Measurements from ENCODE around the gene PIGN. TPM values are rescaled to one million over a fixed set of nuclear protein-coding genes. Genes with fewer than 3 reads are reported as not detected.

PIGN gene
- total RNA-seq, 1 donor from 2014 or later, result 35.4 TPM

GRCh38 chr18:62128157-62128556 lies 58.7 kb downstream of the PIGN start:
- Mint-ChIP-seq H3K9me3 (no peaks in the 10 kb centered on the region), H3K36me3 (no peaks in the 10 kb centered on the region), H3K4me3 (no peak overlapping the region), H3K27ac (no peak overlapping the region), H3K4me1 (peaks cover 14% of the 10 kb centered on the region), H3K27me3 (ENCODE audit: low read depth) (no peaks in the 10 kb centered on the region)
- no peak for DNase-seq (ENCODE audit: low spot score in 2 of 2, unreplicated experiment in 2 of 2)
- no peak for TF ChIP-seq CTCF (IDR thresholded peaks at IDR 0.05; ENCODE audit: unreplicated experiment)

DNA sequence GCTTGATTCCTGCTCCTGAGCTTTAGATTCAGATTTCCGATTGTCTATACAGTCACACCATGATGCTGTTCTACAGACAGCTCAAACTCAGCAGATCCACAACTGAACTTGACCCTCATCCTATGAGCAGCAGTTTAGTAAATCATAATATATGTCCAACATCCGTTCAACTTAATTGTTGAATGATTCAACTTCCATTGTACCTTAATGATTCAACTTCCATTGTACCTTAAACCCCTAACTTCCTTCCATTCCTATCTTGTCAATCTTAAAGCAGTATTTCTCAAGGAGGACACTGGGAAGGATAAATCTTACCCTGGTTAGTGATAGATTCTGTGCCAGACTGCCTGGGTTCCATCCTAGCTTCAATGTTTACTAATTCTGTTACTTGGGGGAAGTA lies 60.1 kb downstream of the PIGN start:
- DNase-seq (ENCODE audit: low spot score in 2 of 2, unreplicated experiment in 2 of 2), result no peak
- peaks cover 14% of the 10 kb centered on the region for H3K4me1 Mint-ChIP-seq
- no peak overlapping the region for H3K4me3 Mint-ChIP-seq
- no peaks in the 10 kb centered on the region for H3K27me3 Mint-ChIP-seq (ENCODE audit: low read depth)
- H3K27ac Mint-ChIP-seq, result no peak overlapping the region
- TF ChIP-seq CTCF (IDR thresholded peaks at IDR 0.05; ENCODE audit: unreplicated experiment), result no peak
- H3K9me3 Mint-ChIP-seq, result peaks cover 2% of the 10 kb centered on the region
- peaks cover 2% of the 10 kb centered on the region for H3K36me3 Mint-ChIP-seq

- H3K27me3 Mint-ChIP-seq (ENCODE audit: low read depth), result no peaks in the 10 kb centered on the region
- DNase-seq (ENCODE audit: low spot score in 2 of 2, unreplicated experiment in 2 of 2), result no peak
- H3K4me1 Mint-ChIP-seq, result peaks cover 11% of the 10 kb centered on the region
- peaks cover 5% of the 10 kb centered on the region for H3K36me3 Mint-ChIP-seq
- no peak for TF ChIP-seq CTCF (IDR thresholded peaks at IDR 0.05; ENCODE audit: unreplicated experiment)
- H3K9me3 Mint-ChIP-seq, result peaks cover 6% of the 10 kb centered on the region
- H3K4me3 Mint-ChIP-seq, result no peak overlapping the region
- no peak overlapping the region for H3K27ac Mint-ChIP-seq
Measured at GRCh38 chr18:62125702-62126101, 61.2 kb downstream of the PIGN start.

DNA sequence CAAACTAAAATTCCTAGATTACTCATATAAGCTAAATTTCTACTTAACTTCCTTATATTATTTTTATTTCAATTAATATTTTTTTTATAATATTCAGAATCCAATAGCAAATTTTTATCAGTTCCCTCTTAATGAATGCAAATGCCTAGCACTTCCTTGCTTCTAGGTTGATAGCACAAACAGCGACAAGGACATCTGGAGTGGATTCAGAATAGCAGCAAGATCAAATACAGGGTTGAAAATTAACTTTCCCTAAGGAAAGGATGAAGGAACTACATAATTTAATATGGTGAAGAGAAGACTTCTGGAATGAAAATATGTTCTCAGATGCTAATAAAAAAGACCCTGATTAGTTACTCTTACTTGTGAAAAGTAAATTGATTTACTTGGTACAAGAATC lies 64.5 kb downstream of the PIGN start:
- no peak for DNase-seq (ENCODE audit: low spot score in 2 of 2, unreplicated experiment in 2 of 2)
- TF ChIP-seq CTCF (IDR thresholded peaks at IDR 0.05; ENCODE audit: unreplicated experiment), result no peak
- Mint-ChIP-seq H3K36me3 (peaks cover 21% of the 10 kb centered on the region), H3K4me1 (peaks cover 3% of the 10 kb centered on the region), H3K4me3 (no peak overlapping the region), H3K27ac (no peak overlapping the region), H3K9me3 (peaks cover 24% of the 10 kb centered on the region), H3K27me3 (ENCODE audit: low read depth) (no peaks in the 10 kb centered on the region)

DNA sequence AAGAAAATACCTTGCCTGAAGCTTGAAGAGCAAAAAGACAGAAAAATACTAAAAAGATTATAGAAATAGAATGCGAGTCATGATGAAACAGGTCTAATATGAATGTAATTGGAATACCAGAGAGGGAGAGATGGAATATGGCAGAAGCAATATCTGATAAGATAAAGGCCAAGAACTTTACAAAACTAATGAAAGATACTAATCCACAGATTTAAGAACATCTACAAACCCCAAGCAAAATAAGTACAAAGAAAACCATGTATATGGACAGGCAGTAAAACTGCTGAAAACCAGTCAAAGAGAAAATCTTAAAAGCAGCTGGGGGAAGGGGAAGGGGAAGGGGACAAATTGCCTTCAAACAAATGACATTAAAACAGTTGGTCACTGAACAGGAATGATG lies 67.0 kb downstream of the PIGN start:
- Mint-ChIP-seq H3K9me3 (peaks cover 24% of the 10 kb centered on the region), H3K36me3 (peaks cover 21% of the 10 kb centered on the region), H3K4me1 (peaks cover 3% of the 10 kb centered on the region), H3K4me3 (no peak overlapping the region), H3K27me3 (ENCODE audit: low read depth) (no peaks in the 10 kb centered on the region), H3K27ac (no peak overlapping the region)
- no peak for DNase-seq (ENCODE audit: low spot score in 2 of 2, unreplicated experiment in 2 of 2)
- TF ChIP-seq CTCF (IDR thresholded peaks at IDR 0.05; ENCODE audit: unreplicated experiment), result no peak

GRCh38 chr18:62118328-62118727 lies 68.5 kb downstream of the PIGN start:
- Mint-ChIP-seq H3K27ac (no peak overlapping the region), H3K4me1 (no peaks in the 10 kb centered on the region), H3K9me3 (peaks cover 24% of the 10 kb centered on the region), H3K27me3 (ENCODE audit: low read depth) (no peaks in the 10 kb centered on the region), H3K36me3 (peaks cover 21% of the 10 kb centered on the region), H3K4me3 (no peak overlapping the region)
- no peak for TF ChIP-seq CTCF (IDR thresholded peaks at IDR 0.05; ENCODE audit: unreplicated experiment)
- DNase-seq (ENCODE audit: low spot score in 2 of 2, unreplicated experiment in 2 of 2), result no peak
